ENCODE data around the gene NR3C2.

DNA sequence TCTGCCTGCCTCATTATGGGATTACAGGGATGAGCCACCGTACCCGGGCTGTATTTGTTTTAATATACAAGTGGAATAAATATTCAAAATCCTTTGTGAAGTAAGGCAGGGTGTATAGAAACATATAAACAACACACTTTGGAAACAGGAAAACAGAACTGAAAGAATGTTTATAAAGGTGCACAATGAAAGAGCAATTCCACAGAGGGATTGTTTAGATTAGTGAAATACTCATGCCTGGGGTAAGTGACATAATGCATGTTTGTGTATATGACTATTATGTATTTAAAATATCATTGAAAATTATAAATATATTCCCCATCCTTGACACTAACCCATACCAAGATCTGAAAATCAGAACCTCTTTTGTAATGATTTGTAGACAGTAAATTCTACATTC is 45.0 kb upstream of the NR3C2 start:
- TF ChIP-seq ATF2 (IDR thresholded peaks at IDR 0.05; ENCODE audit: low read length), result no peak
- no peak for TF ChIP-seq POLR2A (IDR thresholded peaks at IDR 0.05; ENCODE audit: low read depth, low read length)
- TF ChIP-seq MAX (IDR thresholded peaks at IDR 0.05; ENCODE audit: low read depth, low read length), result no peak
- TF ChIP-seq CEBPB (IDR thresholded peaks at IDR 0.05; ENCODE audit: borderline replicate concordance in 1 of 2, low read depth in 2 of 2, low read length in 2 of 2), result no peak
